Stimulated activated CD4-positive, alpha-beta T cell treated with anti-CD3 and anti-CD28 coated beads, TNF-alpha, amount 100 ng/mL, for 4 hours (primary cell): ENCODE measurements around the gene HOXB1.
"Not testable (repeated sequence)": the region's sequence is repeated elsewhere in the genome, so short reads cannot be mapped to it uniquely, and the experiment has no call there.

Experiments used
- DNase-seq, 3 experiments: peaks; one replicate each; pipeline ENCODE4 v3.0.0-alpha.2; 2020; ENCODE audit warnings: low read depth in 3 of 3

The HOXB1 gene

DNA sequence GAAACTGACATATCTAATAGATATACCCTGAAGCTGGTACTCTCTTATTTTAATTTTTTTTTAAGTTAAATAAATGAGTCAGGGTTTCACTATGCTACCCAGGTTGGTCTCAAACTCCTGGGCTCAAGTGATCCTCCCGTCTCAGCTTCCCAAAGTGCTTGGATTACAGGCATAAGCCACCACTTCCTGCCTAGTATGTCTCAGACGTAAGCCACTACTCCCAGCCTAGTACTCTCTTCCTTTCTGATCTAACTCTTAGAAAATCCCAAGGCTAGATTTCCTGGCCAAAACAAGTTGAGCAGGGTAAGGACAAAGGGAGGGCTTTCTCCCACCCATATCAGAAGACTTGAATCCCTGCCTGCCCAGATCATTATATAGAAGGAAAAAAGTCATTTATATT is 33.7 kb downstream of the HOXB1 start:
- no peak for DNase-seq

DNA sequence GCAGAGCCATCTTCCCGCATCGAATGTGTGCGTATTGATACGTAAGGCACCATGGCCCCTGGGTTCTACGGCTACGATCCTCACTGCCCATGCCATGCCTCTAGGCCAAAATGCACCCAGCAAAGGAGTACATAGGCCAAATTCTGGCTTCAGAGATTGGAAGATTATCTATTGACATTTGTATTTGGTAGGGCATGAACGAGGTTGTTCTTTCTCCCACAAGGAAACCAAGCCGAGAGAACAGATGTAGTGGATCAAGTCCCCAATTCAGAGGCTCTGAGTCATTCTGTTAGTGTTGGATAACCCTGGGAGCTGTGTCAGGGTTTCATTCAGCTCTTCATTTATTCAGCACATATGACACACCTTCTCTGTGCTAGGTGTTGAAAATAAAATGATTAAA is 36.5 kb downstream of the HOXB1 start:
- DNase-seq: no peak

DNA sequence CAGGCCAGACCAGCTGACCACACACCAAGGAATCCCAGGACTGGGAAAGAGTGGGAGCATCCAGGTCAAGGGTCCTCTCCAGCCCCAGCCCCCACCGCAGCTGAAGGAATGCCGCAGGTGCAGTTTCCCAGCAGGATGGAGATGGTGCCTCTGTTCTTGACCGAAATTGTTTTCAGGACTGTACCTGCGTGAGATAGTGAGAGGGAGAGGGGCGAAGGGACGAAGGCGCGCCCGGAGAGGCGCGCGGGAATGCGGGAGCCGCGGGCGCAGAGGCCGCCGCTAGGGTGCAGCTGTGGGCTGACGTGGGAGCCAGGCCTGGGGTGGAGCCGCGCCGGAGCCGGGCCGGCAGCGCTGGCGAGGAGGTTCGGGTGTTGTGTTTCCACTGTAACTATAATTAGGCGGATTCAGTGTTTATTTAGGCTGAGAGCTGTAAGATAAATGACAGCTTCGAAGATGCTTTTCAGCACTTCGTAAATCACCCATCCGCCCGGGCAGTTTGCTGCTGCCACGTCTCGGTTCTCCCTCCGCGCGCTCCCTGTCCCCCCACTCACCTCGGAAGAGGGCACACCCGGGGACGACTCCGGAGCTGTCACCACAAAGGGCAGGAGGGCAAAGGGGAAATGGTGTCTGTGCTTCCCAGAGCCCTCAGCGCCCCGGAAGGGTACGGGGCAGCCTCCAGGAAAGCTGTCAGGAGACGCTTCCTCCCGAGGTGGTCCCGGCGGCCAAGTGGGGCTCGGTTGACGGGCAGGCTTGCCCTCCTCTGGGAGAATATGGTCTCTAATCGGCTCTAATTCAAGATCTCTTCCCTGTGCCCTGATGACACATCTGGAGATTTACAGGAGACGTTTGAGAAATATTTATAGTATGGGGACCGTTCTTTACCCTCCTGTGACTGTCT is 38.2 kb downstream of the HOXB1 start:
- peak; percentile 48 to 50 (median 49) for DNase-seq

GRCh38 chr17:48491527-48492273 is 39.1 kb downstream of the HOXB1 start:
- no peak for DNase-seq

GRCh38 chr17:48490451-48490892 is 40.3 kb downstream of the HOXB1 start:
- no peak for DNase-seq

- DNase-seq: no peak
These were observed 41.0 kb downstream of the HOXB1 start for GRCh38 chr17:48489781-48490180.

- DNase-seq: no peak
These were observed 42.2 kb downstream of the HOXB1 start for GRCh38 chr17:48488548-48489106.

DNA sequence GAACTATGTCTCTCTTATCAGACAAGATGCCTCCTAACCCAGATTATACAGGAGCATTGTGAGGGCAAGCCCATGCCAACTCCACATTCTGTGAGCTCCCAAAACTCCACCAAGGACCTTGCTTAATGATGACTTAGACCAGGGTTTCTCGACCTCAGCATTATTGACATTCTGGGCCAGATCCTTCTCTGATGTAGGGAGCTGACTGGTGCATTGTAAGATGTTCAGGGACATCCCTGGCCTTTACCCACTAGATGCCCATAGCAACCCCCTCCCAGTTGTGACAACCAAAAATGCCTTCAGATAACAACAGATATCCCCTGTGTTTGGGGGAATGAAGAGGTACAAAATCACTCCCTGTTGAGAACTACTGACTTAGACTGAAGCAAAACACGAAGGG is 43.6 kb downstream of the HOXB1 start:
- DNase-seq: no peak

DNA sequence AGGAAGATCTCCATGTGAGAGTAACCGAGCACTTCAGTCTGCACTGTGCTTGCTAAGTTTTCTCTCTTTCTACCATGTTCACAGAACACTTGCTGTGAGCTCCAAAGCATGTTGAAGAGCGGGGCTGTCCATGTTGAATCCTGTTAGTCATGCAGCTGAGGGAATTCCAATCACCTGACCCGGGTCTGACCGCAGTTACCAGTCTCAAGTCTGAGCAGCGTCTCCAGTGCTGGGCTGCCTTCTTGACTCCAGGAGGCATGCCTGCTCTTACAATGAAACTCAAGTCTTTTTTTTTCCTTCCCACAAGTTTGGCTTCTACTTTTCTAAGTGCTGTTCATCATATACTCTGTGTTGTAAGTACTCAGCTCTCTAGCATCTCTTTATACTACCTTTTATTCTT is 44.3 kb downstream of the HOXB1 start:
- no peak for DNase-seq

GRCh38 chr17:48484850-48485249 is 46.0 kb downstream of the HOXB1 start:
- no peak for DNase-seq

DNA sequence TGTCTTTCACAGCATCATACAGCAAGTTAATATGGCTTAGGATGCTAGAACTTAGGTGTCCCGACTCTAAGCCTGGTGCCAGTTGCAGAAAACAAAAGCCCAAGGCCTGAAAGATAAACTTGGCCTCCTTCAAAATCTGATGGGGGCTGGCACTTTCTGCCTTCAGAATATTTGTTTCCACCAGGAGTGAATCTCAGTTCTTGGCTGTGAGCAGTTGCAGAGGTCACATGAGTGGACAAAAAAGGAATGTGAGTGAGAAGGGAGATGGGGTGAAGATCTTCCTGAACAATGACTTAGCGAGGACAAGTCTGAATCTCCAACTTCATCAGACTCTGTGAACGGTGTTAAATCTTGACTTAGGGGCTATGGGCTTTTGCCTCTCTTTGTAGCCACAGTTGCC is 46.6 kb downstream of the HOXB1 start:
- no peak for DNase-seq

DNA sequence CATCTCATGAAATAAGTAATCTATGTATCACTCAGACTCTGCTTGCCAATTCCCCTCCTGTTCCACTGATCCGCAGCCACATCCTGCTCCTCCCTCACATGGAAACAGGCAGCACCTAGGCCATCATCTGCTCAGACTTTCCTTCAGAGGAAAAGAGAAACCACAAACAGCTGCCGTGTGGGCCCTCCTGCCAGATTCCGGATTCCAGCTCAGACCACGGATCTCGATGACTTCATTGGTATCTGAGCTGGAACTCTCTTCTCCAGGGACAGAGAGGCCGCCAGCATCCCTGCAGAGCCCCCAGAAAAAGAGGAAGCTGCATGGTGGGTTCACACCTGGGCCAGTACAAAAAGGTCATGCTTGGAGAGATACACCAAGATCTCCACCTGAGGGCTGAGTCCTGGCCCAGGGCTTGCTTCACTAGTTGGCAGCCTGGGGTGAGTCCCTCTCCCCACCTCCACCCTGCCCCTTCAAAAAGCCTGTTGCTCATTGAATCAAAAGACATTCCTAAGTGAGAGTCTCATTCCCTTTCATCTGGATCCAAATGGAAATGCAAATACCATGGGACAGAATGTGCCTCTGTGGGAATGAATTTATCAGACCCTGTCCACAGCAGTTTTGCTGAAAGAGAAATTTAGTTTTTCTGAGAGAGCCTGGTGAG is 47.2 kb downstream of the HOXB1 start:
- no peak for DNase-seq

DNA sequence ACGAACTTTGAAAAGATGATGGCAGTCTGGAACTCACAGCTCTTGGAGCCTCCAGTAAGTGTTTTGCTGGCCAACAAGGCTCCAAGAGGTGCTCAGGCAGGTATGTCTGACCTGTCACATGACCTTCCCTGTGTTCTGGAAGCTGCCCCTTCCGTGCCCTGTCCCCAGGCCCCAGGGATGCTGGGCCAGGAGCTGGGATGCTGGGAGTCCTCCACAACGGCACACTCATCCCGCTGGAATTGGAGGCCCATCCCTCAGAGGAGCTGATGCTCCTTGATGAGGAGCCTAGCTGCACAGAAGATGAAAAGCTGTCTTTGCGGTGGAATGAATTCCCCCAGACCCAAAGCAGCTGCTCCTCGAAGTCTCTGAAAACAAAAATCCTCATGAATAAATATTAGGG is 47.8 kb downstream of the HOXB1 start:
- DNase-seq: no peak

DNA sequence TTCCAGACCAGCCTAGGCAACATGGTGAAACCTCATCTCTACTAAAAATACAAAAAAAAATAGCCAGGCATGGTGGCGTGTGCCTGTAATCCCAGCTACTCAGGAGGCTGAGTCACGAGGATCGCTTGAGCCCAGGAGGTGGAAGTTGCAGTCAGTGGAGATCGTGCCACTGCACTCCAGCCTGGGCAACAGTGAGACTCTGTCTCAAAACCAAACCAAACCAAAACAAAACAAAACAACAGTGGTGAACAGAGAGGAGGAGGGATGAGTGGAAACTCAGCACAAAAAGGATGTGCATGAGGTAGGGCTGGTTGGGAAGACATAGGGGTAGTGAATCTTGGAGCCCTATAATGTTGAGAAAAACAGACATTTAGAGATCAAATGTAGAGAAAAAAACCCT is 48.5 kb downstream of the HOXB1 start:
- DNase-seq: not testable (repeated sequence)

- DNase-seq: no peak
These were observed 51.8 kb downstream of the HOXB1 start for GRCh38 chr17:48479014-48479402.
